HCT116 (cell line): ENCODE results near the gene DIP2B. TPM values are rescaled to one million over a fixed set of nuclear protein-coding genes. Genes with fewer than 3 reads are reported as not detected.

Source experiments
- ATAC-seq: fragments of 200-7000 bp; cut with Tn5 transposase; 2 replicates; pipeline ENCODE4 v1.9.1; 2020; ENCODE audit warnings: mild to moderate bottlenecking, moderate library complexity
- BruUV-seq: library from RNA; stranded (reverse); fragments of 400-500 nt; replicated peaks from 2 replicates; lab custom pipeline; 2021; lab: Mats Ljungman, UMichigan
- CTCF ChIA-PET: fragments of 300-600 bp; sonication (Branson Sonifier 250); formaldehyde crosslinking; loops from one replicate; lab custom pipeline; 2021; ENCODE audit warnings: antibody characterized with exemption; lab: Charles Lee
- POLR2A ChIA-PET: fragments of 300-600, 350-600 bp; sonication (Branson Sonifier 250); formaldehyde crosslinking; loops from one replicate; lab custom pipeline; 2021; ENCODE audit warnings: antibody characterized with exemption; lab: Charles Lee
- RAD21 ChIA-PET, 2 experiments: fragments of 300-600 bp; sonication (Branson Sonifier 250); formaldehyde crosslinking; loops; one replicate each; lab custom pipeline; 2023; ENCODE audit warnings: low total read pairs in 2 of 2; ENCODE audit not compliant: uncharacterized antibody in 2 of 2, unreplicated experiment in 2 of 2, low non-redundant PET in 1 of 2; lab: Charles Lee
- DNase-seq: peaks from one replicate; pipeline ENCODE4 v3.0.0-alpha.2; 2010; ENCODE audit warnings: low read depth, low spot score
- H2AFZ ChIP-seq: fragments of 200-600 bp; shearing (Covaris generic), sonication (generic); 2 replicates; pipeline ENCODE4 v1.6.1; 2017; ENCODE audit warnings: low read depth, mixed run types, mixed read lengths, antibody characterized with exemption, low read length; ENCODE audit not compliant: poor library complexity, severe bottlenecking
- H3K27ac ChIP-seq: 2 replicates; pipeline ENCODE4 v1.5.1; 2012; ENCODE audit warnings: low read depth, low read length
- H3K27me3 ChIP-seq: fragments of 200-600 bp; sonication (generic); 2 replicates; pipeline ENCODE4 v1.6.1; 2016; ENCODE audit warnings: mixed run types, low read length, mixed read lengths; ENCODE audit not compliant: insufficient read depth
- H3K36me3 ChIP-seq, 2 experiments: fragments of 200-500 bp in 1 of 2; fragments of 200-600 bp in 1 of 2; sonication (Bioruptor generic) in 1 of 2; sonication (generic) in 1 of 2; 2 replicates each; pipeline versions ENCODE4 v1.5.1 to v1.6.1; 2014 to 2016; ENCODE audit warnings: low read length in 2 of 2, inconsistent platforms in 1 of 2, mixed read lengths in 1 of 2, mixed run types in 1 of 2; ENCODE audit not compliant: insufficient read depth in 2 of 2, control insufficient read depth in 1 of 2
- H3K4me1 ChIP-seq, 2 experiments: fragments of 200-600 bp in 1 of 2; sonication (generic) in 1 of 2; 2 replicates each; pipeline versions ENCODE4 v1.5.1 to v1.6.1; 2012 to 2017; ENCODE audit warnings: low read length in 2 of 2, inconsistent platforms in 1 of 2, mild to moderate bottlenecking in 1 of 2, mixed read lengths in 1 of 2, mixed run types in 1 of 2, moderate library complexity in 1 of 2; ENCODE audit not compliant: insufficient read depth in 2 of 2, control insufficient read depth in 1 of 2
- H3K4me2 ChIP-seq: fragments of 200-600 bp; sonication (generic); 2 replicates; pipeline ENCODE4 v1.6.1; 2017; ENCODE audit warnings: mixed run types, low read length, mixed read lengths
- H3K4me3 ChIP-seq, 2 experiments: fragments of 200-600 bp in 1 of 2; sonication (generic) in 1 of 2; replicated peaks in 1 of 2; 2 replicates each; pipeline ENCODE4 v1.5.1; 2011 to 2016; ENCODE audit warnings: low read length in 2 of 2, control low read depth in 1 of 2, low read depth in 1 of 2, mild to moderate bottlenecking in 1 of 2, mixed read lengths in 1 of 2, mixed run types in 1 of 2
- H3K79me2 ChIP-seq: fragments of 200-600 bp; sonication (generic); 2 replicates; pipeline ENCODE4 v1.6.1; 2017; ENCODE audit warnings: mild to moderate bottlenecking, mixed run types, low read length, moderate library complexity, mixed read lengths; ENCODE audit not compliant: insufficient read depth
- H3K9ac ChIP-seq: fragments of 200-600 bp; sonication (generic); 2 replicates; pipeline ENCODE4 v1.6.1; 2016; ENCODE audit warnings: low read length, mixed read lengths
- H3K9me2 ChIP-seq: fragments of 200-600 bp; sonication (generic), shearing (Covaris generic); 2 replicates; pipeline ENCODE4 v1.6.1; 2017; ENCODE audit warnings: mixed run types, mild to moderate bottlenecking, moderate library complexity; ENCODE audit not compliant: insufficient read depth
- H3K9me3 ChIP-seq, 2 experiments: fragments of 200-500 bp in 1 of 2; fragments of 200-600 bp in 1 of 2; sonication (Bioruptor generic) in 1 of 2; sonication (generic) in 1 of 2; 2 replicates each; pipeline ENCODE4 v1.6.1; 2014 to 2017; ENCODE audit warnings: low read length in 2 of 2, mixed read lengths in 2 of 2, inconsistent platforms in 1 of 2, low read depth in 1 of 2, mild to moderate bottlenecking in 1 of 2, mixed run types in 1 of 2, moderate library complexity in 1 of 2; ENCODE audit not compliant: control insufficient read depth in 1 of 2, insufficient read depth in 1 of 2
- H4K20me1 ChIP-seq: fragments of 200-600 bp; sonication (generic), shearing (Covaris generic); 2 replicates; pipeline ENCODE4 v1.6.1; 2017; ENCODE audit warnings: mixed run types, mild to moderate bottlenecking, moderate library complexity; ENCODE audit not compliant: insufficient read depth
- CBX3 ChIP-seq: IDR thresholded peaks from 2 replicates; pipeline ENCODE4 v1.6.1; 2012; ENCODE audit warnings: low read depth
- CEBPB ChIP-seq: IDR thresholded peaks from 2 replicates; pipeline ENCODE4 v1.6.1; 2012; ENCODE audit warnings: low read depth
- EGR1 ChIP-seq: IDR thresholded peaks from 2 replicates; pipeline ENCODE4 v1.6.1; 2012; ENCODE audit warnings: low read depth
- ELF1 ChIP-seq: IDR thresholded peaks from 2 replicates; pipeline ENCODE4 v1.6.1; 2012; ENCODE audit warnings: low read depth, borderline replicate concordance
- EZH2 ChIP-seq: fragments of 200-600 bp; sonication (generic); IDR thresholded peaks from 2 replicates; pipeline ENCODE4 v1.6.1; 2017; ENCODE audit warnings: antibody characterized with exemption, mixed run types
- FOSL1 ChIP-seq: IDR thresholded peaks from 2 replicates; pipeline ENCODE4 v1.6.1; 2012; ENCODE audit warnings: low read depth
- JUND ChIP-seq: IDR thresholded peaks from 2 replicates; pipeline ENCODE4 v1.6.1; 2012
- MAX ChIP-seq: IDR thresholded peaks from 2 replicates; pipeline ENCODE4 v1.6.1; 2012
- POLR2A ChIP-seq: IDR thresholded peaks from 2 replicates; pipeline ENCODE4 v1.7.0; 2011; ENCODE audit warnings: borderline replicate concordance; ENCODE audit not compliant: insufficient read depth, insufficient read length; ENCODE audit errors: extremely low read depth
- RAD21 ChIP-seq: IDR thresholded peaks from 2 replicates; pipeline ENCODE4 v1.6.1; 2012; ENCODE audit warnings: low read depth, mild to moderate bottlenecking
- SIN3A ChIP-seq: IDR thresholded peaks from 2 replicates; pipeline ENCODE4 v1.6.1; 2012; ENCODE audit warnings: low read depth
- SP1 ChIP-seq: IDR thresholded peaks from 2 replicates; pipeline ENCODE4 v1.6.1; 2012; ENCODE audit warnings: low read depth
- SRF ChIP-seq: IDR thresholded peaks from 2 replicates; pipeline ENCODE4 v1.6.1; 2012; ENCODE audit warnings: low read depth
- TCF7L2 ChIP-seq: IDR thresholded peaks from 2 replicates; pipeline ENCODE4 v1.7.0; 2011; ENCODE audit warnings: borderline replicate concordance, inconsistent platforms; ENCODE audit not compliant: insufficient read depth, insufficient read length; ENCODE audit errors: extremely low read depth
- YY1 ChIP-seq: IDR thresholded peaks from 2 replicates; pipeline ENCODE4 v1.6.1; 2011; ENCODE audit warnings: low read length, low read depth, moderate library complexity, mild to moderate bottlenecking; ENCODE audit not compliant: insufficient replicate concordance; ENCODE audit errors: extremely low read depth
- ZBTB33 ChIP-seq: IDR thresholded peaks from 2 replicates; pipeline ENCODE4 v1.6.1; 2011; ENCODE audit warnings: mild to moderate bottlenecking, low read length, moderate library complexity; ENCODE audit not compliant: insufficient replicate concordance; ENCODE audit errors: extremely low read depth
- ZFX ChIP-seq: fragments of 450-650 bp; IDR thresholded peaks from 2 replicates; pipeline ENCODE4 v1.6.1; 2017
- ZNF274 ChIP-seq: fragments of 200-500 bp; sonication (Bioruptor generic); IDR thresholded peaks from 2 replicates; pipeline ENCODE4 v1.6.1; 2014; ENCODE audit warnings: mild to moderate bottlenecking, low read depth, low read length, inconsistent platforms
- intact Hi-C: fragments of 100-400 bp; cut with micrococcal nuclease; formaldehyde crosslinking; loops from 2 replicates; pipeline ENCODE4 v1.10.0; 2022
- total RNA-seq: library from RNA; stranded (reverse); gene quantifications from one replicate; pipeline ENCODE4 v1.2.1, GENCODE V29; 2021; ENCODE audit not compliant: unreplicated experiment
- TF ChIP-seq, protein P1 (sequence below), 3 experiments: fragments of 200-600 bp in 1 of 3; sonication (generic) in 1 of 3; IDR thresholded peaks in 2 of 3; conservative IDR thresholded peaks in 1 of 3; 2 replicates each; pipeline ENCODE4 v1.5.1; 2012 to 2017; ENCODE audit warnings: low read depth in 2 of 3, low read length in 2 of 3, antibody characterized with exemption in 1 of 3, borderline replicate concordance in 1 of 3, control low read depth in 1 of 3, mild to moderate bottlenecking in 1 of 3, mixed read lengths in 1 of 3, mixed run types in 1 of 3, moderate library complexity in 1 of 3; ENCODE audit not compliant: insufficient read depth in 1 of 3
- TF ChIP-seq, protein P2 (sequence below): IDR thresholded peaks from 2 replicates; pipeline ENCODE4 v1.6.1; 2012; ENCODE audit warnings: low read depth

Gene DIP2B
- total RNA-seq, 1 experiment from 2014 or later, result 32.3 TPM

DNA sequence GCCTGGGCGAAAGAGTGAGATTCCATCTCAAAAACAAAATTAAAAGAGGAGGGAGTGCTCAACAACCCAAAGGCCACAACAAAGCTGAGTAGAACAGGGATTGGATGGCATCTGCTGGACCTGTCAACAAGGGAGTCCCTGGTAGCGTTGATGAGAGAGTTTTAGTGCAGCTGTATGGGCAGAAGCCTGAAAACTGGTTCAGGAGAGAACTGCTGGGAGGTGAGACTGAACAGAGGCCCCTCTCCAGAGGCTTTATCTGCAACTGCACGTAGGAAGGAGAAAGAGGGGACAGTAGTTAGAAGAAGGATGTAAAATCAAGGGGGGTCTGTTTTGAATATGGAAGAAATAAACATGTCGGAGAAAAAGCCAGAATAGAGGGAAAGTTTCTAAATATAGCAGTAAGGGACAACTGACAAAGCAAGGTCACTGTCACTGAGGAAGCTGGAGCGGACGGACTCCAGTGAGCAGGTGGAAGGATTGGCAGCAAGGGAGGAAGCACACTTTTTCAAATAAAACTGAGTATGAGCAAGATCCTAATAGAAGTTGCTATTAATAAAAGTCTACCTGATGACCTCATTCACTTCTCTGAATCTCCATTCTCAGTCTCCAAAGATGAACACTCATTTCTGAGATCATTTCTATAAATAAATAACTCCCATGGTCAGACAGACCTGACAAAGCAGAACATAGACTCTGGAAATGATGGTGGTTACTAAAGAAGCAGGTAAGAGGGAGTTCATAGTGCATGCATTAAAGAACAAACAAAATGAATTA is 247.3 kb downstream of the DIP2B start:
- Histone ChIP-seq H3K27ac (no peak overlapping the region), H3K4me1 (no peaks in the 10 kb centered on the region), H3K9ac (no peak overlapping the region), H3K79me2 (no peaks in the 10 kb centered on the region), H3K27me3 (no peaks in the 10 kb centered on the region), H3K4me3 (no peak overlapping the region), H2AFZ (no peak overlapping the region), H3K9me3 (no peaks in the 10 kb centered on the region), H3K36me3 (0 out of 4 replicates have a peak, but pooled peaks cover 0 to 3% of the 10 kb centered on the region in 2 experiments), H4K20me1 (no peaks in the 10 kb centered on the region), H3K9me2 (no peaks in the 10 kb centered on the region), H3K4me2 (no peak overlapping the region)
- RAD21 ChIA-PET, result no interaction called here
- TF ChIP-seq EZH2, result no peak
- no peak for TF ChIP-seq POLR2A
- no peak for TF ChIP-seq TCF7L2
- no peak for TF ChIP-seq EGR1
- no peak for TF ChIP-seq JUND
- TF ChIP-seq YY1, result no peak
- TF ChIP-seq CEBPB, result no peak
- no peak for TF ChIP-seq CBX3
- TF ChIP-seq FOSL1, result no peak
- no peak for TF ChIP-seq RAD21
- no peak for TF ChIP-seq ZBTB33
- TF ChIP-seq, protein P1, sequence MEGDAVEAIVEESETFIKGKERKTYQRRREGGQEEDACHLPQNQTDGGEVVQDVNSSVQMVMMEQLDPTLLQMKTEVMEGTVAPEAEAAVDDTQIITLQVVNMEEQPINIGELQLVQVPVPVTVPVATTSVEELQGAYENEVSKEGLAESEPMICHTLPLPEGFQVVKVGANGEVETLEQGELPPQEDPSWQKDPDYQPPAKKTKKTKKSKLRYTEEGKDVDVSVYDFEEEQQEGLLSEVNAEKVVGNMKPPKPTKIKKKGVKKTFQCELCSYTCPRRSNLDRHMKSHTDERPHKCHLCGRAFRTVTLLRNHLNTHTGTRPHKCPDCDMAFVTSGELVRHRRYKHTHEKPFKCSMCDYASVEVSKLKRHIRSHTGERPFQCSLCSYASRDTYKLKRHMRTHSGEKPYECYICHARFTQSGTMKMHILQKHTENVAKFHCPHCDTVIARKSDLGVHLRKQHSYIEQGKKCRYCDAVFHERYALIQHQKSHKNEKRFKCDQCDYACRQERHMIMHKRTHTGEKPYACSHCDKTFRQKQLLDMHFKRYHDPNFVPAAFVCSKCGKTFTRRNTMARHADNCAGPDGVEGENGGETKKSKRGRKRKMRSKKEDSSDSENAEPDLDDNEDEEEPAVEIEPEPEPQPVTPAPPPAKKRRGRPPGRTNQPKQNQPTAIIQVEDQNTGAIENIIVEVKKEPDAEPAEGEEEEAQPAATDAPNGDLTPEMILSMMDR (IDR thresholded peaks at IDR 0.05 in 2 of 3, conservative IDR thresholded peaks at IDR 0.05 in 1 of 3; ENCODE audit: borderline replicate concordance in 1 of 3, insufficient read depth in 1 of 3, low read depth in 2 of 3, low read length in 2 of 3), result no peak
- TF ChIP-seq ZNF274, result no peak
- no peak for TF ChIP-seq SP1
- no peak for TF ChIP-seq ZFX
- no peak for TF ChIP-seq ELF1
- no peak for TF ChIP-seq MAX
- TF ChIP-seq, protein P2, sequence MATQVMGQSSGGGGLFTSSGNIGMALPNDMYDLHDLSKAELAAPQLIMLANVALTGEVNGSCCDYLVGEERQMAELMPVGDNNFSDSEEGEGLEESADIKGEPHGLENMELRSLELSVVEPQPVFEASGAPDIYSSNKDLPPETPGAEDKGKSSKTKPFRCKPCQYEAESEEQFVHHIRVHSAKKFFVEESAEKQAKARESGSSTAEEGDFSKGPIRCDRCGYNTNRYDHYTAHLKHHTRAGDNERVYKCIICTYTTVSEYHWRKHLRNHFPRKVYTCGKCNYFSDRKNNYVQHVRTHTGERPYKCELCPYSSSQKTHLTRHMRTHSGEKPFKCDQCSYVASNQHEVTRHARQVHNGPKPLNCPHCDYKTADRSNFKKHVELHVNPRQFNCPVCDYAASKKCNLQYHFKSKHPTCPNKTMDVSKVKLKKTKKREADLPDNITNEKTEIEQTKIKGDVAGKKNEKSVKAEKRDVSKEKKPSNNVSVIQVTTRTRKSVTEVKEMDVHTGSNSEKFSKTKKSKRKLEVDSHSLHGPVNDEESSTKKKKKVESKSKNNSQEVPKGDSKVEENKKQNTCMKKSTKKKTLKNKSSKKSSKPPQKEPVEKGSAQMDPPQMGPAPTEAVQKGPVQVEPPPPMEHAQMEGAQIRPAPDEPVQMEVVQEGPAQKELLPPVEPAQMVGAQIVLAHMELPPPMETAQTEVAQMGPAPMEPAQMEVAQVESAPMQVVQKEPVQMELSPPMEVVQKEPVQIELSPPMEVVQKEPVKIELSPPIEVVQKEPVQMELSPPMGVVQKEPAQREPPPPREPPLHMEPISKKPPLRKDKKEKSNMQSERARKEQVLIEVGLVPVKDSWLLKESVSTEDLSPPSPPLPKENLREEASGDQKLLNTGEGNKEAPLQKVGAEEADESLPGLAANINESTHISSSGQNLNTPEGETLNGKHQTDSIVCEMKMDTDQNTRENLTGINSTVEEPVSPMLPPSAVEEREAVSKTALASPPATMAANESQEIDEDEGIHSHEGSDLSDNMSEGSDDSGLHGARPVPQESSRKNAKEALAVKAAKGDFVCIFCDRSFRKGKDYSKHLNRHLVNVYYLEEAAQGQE, result no peak
- TF ChIP-seq SRF, result no peak
- TF ChIP-seq SIN3A, result no peak
- no TSS peak for BruUV-seq
- no peak for ATAC-seq
- intact Hi-C loops, result no loop called here
- CTCF ChIA-PET, result no interaction called here
- DNase-seq, result no peak
- POLR2A ChIA-PET, result no interaction called here
